Spinal cord (tissue), 10 donors: ENCODE results near the gene IL22RA1. TPM values are rescaled to one million over a fixed set of nuclear protein-coding genes. Genes with fewer than 3 reads are reported as not detected.

Experiments used
- DNase-seq, 6 donors: peaks; one replicate each; pipeline versions ENCODE4 v3.0.0 to v3.0.0-alpha.2; 2013 to 2015; ENCODE audit warnings: low spot score in 6 of 6, low read depth in 4 of 6
- H3K27ac ChIP-seq: one replicate; pipeline ENCODE4 v1.5.1; 2013; ENCODE audit warnings: low read depth, low read length, control low read depth
- H3K27me3 ChIP-seq: one replicate; pipeline ENCODE4 v1.6.1; 2013; ENCODE audit warnings: low read length; ENCODE audit not compliant: control insufficient read depth, insufficient read depth
- H3K36me3 ChIP-seq: one replicate; pipeline ENCODE4 v1.6.1; 2013; ENCODE audit warnings: low read length; ENCODE audit not compliant: control insufficient read depth, insufficient read depth
- H3K4me1 ChIP-seq: one replicate; pipeline ENCODE4 v1.6.1; 2013; ENCODE audit warnings: low read length; ENCODE audit not compliant: control insufficient read depth, insufficient read depth
- H3K4me3 ChIP-seq: one replicate; pipeline ENCODE4 v1.5.1; 2013; ENCODE audit warnings: low read depth, low read length, control low read depth
- H3K9me3 ChIP-seq: one replicate; pipeline ENCODE4 v1.6.1; 2013; ENCODE audit warnings: low read length; ENCODE audit not compliant: control insufficient read depth, insufficient read depth
- WGBS: methylation state at CpG from one replicate; pipeline ENCODE4 v1.1.5; 2013; ENCODE audit warnings: missing lambda C conversion rate; ENCODE audit not compliant: insufficient coverage; 5-methylcytosine and 5-hydroxymethylcytosine counted together
- polyA plus RNA-seq, 2 donors: library from polyadenylated mRNA; unstranded; fragments of 120-200 nt; gene quantifications; one replicate each; pipeline ENCODE4 v1.2.1, GENCODE V29; 2013; ENCODE audit not compliant: insufficient read length in 2 of 2
- total RNA-seq, 2 donors: library from RNA; depleted of rRNA in 1 of 2; stranded (reverse); fragments of 120-200 nt in 1 of 2; fragments of >200 nt in 1 of 2; gene quantifications; one replicate each; pipeline versions ENCODE4 v1.2.3 to v1.2.4, GENCODE V29; 2013 to 2014
- donor health status: healthy.

Gene IL22RA1
- total and polyA plus RNA-seq, 4 donors: 0.06 to 0.10 TPM; not detected in 2

DNA sequence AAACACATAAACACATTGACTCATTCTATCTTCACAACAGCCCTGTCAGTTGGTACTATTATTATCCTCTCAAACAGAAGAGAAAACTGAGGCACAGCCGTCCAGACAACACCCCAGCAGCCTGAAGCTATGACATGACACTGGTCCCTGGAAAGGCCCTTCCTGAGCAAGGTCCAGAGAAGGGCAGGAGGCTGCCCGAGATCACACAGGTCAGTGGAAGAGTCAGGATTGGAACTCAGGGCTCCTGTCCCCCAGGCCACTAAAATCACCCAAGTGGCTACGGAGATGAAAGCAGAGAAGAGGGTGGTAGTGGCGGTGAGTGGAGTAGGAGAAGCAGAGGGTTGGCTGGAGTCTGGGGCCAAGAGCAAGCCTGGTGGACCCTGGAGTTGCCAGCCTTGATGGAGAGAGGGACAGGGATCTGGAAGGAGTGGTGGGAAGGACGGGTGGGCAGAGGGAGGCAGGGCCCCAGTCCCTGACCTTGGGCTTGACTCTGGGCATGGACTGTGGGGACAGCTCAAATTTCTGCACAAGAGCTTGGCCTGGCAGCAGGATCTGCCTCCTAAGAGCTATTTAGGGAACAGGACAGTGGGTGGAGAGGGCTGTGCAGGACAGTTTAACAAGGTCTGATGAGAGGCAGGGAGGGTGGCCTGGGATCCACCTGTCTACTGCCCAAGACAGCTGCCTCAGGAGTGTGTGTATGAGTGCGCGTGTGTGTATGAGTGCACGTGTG is 46.8 kb downstream of the IL22RA1 start:
- no peaks in the 10 kb centered on the region for H3K36me3 ChIP-seq
- no peak for DNase-seq
- H3K4me1 ChIP-seq: no peaks in the 10 kb centered on the region
- no peaks in the 10 kb centered on the region for H3K27me3 ChIP-seq
- no peak overlapping the region for H3K4me3 ChIP-seq
- no peak overlapping the region for H3K27ac ChIP-seq
- no peaks in the 10 kb centered on the region for H3K9me3 ChIP-seq
- WGBS: 84% methylated on average over 8 of the region's 8 CpGs

DNA sequence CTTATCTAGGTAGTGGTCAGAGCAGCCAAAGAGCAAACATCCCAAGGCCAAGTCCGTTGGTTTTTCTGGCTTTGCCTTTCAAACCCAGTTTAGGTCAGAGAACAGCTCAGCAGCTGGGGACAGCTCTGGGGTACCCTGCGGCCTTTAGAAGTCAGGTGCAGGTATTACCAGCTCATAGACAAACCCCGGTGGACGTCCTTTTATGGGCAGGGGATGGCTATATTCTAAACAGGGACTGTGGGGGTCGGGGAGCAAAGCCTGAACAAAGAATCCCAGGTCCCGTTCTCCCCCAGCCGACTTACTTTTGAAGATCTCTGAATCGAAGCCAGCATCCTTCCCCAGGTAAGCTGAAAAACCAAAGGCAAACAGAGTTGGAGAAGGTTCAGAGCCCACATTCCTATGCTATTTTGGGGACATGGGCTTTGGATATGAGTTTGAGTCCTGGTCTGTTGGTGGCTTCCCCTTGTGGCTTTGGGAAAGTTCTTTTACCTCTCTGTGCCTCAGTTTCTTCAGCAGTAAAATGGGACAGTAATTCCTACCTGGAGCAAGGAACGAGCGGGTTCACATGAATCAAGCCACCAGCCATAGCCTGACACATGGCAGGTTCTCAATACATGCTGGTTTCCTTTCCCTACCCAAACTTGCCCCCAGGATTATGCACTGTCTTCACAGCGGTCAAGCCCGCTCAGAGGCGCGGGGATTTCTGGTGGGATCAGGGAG is 47.6 kb downstream of the IL22RA1 start:
- H3K4me1 ChIP-seq: no peaks in the 10 kb centered on the region
- 74% methylated on average over 8 of the region's 14 CpGs for WGBS

DNA sequence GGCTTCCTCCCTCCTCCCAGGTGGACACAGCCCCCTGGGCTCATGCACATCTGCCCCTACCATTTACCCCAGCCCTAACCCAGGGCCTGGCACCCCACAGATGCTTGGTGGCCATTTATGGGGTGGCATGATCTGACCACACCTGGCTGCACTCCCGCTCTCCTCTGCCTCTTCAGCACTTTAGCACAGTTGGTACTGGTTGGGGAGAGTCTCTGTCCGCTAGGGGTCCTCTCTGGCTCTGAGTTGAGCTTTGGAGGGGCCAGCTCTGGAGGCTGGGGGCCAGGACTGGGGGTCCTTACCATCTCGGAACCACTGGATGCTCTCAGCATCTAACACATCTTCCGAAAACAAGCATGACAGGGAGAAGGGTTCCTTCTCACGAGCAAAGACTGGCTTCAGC is 48.4 kb downstream of the IL22RA1 start:
- H3K4me1 ChIP-seq: no peaks in the 10 kb centered on the region
- no peak overlapping the region for H3K27ac ChIP-seq

More for the DNA sequence above, 47.6 kb downstream of the IL22RA1 start:
- Histone ChIP-seq H3K9me3 (no peaks in the 10 kb centered on the region), H3K27me3 (no peaks in the 10 kb centered on the region), H3K27ac (no peak overlapping the region), H3K36me3 (no peaks in the 10 kb centered on the region), H3K4me3 (no peak overlapping the region)
- DNase-seq: no peak

DNA sequence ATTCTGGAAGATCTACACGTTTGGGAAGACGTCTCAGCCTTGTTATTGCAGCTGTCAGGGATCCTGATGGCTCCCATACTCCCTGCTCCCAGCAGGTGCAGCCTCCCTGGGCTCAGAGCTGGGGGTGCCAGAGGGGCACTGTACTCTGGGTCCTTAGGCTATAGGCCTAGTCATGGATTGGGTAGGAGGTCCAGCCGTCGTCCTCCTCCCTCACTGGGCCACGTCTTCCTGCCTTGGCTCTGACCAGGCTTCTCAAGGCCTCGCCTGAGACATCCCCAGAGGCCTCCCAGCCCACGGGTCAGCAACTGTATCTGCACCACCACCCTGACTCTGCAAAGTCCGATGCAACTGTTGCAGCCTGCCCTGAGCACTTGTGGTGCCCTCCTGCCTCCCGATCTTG is 49.2 kb downstream of the IL22RA1 start:
- 65% methylated on average over 8 of the region's 9 CpGs for whole genome bisulfite sequencing
- Histone ChIP-seq H3K9me3 (no peaks in the 10 kb centered on the region), H3K4me3 (no peak overlapping the region), H3K36me3 (no peaks in the 10 kb centered on the region), H3K27me3 (no peaks in the 10 kb centered on the region), H3K27ac (no peak overlapping the region), H3K4me1 (no peaks in the 10 kb centered on the region)
- no peak for DNase-seq

More for the DNA sequence above, 48.4 kb downstream of the IL22RA1 start:
- H3K27me3 ChIP-seq: no peaks in the 10 kb centered on the region
- no peaks in the 10 kb centered on the region for H3K36me3 ChIP-seq
- no peaks in the 10 kb centered on the region for H3K9me3 ChIP-seq
- WGBS: 75% methylated on average over 3 of the region's 5 CpGs
- no peak for DNase-seq
- no peak overlapping the region for H3K4me3 ChIP-seq

DNA sequence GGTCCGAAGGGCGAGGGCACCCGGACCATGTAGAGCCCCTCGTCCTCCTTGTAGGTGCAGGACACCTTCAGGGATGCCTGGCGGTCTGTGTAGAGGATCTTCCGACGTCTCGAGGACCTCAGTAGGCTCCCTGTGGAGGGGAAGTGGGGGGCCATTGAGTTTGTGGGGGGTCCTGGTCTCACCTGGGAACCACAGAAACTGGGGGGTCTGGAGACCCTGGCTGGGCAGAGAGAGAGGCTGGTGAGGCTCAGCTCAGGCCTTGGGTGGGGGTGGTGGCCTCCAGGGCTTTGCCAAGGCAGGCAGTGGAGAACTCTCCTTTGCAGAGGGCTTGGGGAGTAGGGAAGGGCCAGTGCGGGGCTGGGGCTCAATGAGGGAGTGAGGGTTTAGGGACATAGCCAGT is 50.0 kb downstream of the IL22RA1 start:
- Histone ChIP-seq H3K36me3 (no peaks in the 10 kb centered on the region), H3K27me3 (no peaks in the 10 kb centered on the region), H3K4me3 (no peak overlapping the region), H3K4me1 (no peaks in the 10 kb centered on the region), H3K9me3 (no peaks in the 10 kb centered on the region), H3K27ac (no peak overlapping the region)
- WGBS: 95% methylated on average over 9 of the region's 9 CpGs
- no peak for DNase-seq

DNA sequence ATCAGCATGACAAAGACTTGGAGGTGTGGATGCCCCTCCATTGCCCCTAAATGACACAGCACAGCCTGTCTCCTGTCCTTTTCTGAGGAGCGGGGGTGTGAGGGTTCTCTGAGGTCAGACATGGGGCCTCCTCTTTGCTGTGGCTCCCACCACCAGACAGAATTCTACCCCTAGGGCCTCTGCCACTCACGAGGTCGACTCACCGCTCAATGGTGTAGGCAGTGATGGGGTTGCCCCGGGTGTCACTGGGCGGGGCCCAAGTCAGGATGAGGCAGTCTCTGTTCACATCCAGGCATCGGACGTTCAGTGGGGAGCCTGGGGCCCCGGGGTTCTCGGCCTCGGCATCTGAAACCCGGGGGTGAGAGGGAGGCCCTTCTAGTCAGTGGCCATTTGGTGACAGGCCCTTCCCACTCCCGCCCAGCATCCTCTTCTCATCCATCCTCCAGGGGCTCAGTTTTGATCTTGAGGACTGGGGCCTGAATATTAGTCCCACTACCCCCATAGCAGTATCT is 50.9 kb downstream of the IL22RA1 start:
- no peaks in the 10 kb centered on the region for H3K4me1 ChIP-seq
- no peaks in the 10 kb centered on the region for H3K36me3 ChIP-seq
- no peak overlapping the region for H3K27ac ChIP-seq
- H3K4me3 ChIP-seq: no peak overlapping the region
- 76% methylated on average over 8 of the region's 13 CpGs for WGBS
- H3K27me3 ChIP-seq: no peaks in the 10 kb centered on the region
- no peak for DNase-seq
- no peaks in the 10 kb centered on the region for H3K9me3 ChIP-seq

DNA sequence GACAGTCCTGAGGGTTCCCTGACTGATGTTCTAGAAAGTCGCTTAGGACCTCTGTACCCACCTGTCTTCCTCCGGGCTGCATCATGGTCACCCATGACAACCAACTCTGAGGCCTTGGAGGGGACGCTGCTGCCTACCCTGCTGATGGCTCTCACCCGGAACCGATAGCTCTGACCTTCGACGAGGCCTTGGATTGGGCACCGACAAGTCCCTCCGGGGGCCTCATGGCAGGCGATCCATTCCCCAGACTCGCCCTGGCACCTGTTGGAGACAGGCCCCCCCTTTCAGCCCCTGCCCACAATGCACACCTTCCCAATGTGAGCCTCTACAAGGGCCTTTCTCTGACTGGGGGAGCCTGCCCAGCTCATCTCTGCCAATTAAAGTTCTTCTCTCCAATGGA is 52.2 kb downstream of the IL22RA1 start:
- H3K27ac ChIP-seq: no peak overlapping the region
- DNase-seq: no peak
- H3K4me3 ChIP-seq: no peak overlapping the region
- WGBS: 94% methylated on average over 11 of the region's 11 CpGs
- H3K27me3 ChIP-seq: no peaks in the 10 kb centered on the region
- H3K9me3 ChIP-seq: no peaks in the 10 kb centered on the region
- no peaks in the 10 kb centered on the region for H3K36me3 ChIP-seq
- H3K4me1 ChIP-seq: no peaks in the 10 kb centered on the region

DNA sequence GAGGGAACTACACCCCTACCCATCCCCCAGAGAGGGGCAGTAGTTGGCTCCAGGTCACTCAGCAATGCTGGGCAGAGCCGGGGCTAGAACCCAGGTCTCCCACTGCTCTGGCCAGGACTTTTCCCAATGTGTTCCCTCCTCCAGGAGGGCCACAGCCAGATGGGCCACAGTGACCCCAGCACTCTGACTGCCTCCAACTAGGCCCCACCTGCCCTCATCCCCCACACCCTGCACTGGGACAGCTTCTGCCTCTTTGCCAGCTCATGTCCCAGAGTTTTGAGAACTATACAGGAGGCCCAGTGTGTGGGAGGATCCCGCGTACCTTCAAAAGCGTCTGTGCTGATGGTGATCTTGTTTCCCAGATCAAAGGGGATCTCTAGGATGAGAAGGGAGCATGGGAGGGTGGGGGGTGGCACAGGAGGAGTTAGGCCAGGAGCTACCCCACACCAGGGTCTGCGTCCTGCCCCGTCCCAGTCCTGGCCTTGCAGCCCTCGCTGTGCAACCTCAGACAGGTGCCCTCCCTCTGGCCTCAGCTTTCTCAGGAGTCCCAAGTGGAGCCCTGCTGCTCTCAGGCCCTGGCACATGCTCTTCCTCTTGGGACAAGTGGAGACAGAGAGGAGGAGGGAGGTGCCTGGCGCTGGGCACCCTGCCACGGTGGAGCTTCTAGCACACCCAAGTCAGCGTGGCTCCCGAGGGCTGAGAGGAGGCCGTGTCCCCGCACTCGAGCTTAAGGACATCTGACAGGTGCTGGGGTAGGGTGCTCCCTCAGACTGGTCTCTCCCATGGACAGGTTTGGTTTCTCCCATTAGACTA is 53.0 kb downstream of the IL22RA1 start:
- Histone ChIP-seq H3K27ac (no peak overlapping the region), H3K9me3 (no peaks in the 10 kb centered on the region), H3K27me3 (no peaks in the 10 kb centered on the region), H3K4me3 (no peak overlapping the region), H3K4me1 (no peaks in the 10 kb centered on the region), H3K36me3 (no peaks in the 10 kb centered on the region)
- DNase-seq: no peak
- WGBS: 79% methylated on average over 14 of the region's 14 CpGs

DNA sequence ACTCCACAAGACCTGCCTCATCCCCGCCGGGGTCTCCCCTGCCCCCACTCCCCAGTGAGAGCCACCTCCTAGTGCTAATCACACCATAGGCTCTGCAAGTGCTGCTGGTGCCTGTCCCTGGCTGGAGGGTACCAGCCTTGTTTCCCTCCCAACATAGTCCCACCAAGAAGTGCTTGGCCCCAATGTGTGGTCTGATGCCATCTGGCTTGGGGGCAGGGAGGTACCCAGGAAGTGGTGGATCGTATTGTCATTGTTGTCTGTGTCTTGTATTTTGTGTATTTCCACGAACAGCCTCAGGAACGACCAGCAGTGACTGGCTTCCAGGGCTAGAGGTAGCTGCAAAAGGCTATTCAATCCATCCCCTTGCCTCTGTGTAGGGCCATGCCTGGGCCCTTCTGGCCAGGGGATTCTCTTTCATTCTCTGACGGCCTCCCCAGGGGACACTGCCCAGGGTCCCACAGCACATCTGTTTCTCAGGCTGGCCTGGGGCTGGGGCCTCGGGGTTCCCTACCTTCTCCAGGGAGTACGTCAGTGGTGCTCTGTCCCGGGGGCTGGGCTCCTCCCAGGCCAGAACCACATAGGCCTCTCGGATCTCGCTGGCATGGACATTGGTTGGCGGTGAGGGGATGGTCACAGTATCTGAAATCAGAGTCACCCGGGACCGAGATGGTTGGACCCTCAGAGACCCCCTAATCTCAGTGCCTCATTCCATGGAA is 53.8 kb downstream of the IL22RA1 start:
- DNase-seq: no peak
- Histone ChIP-seq H3K4me1 (no peaks in the 10 kb centered on the region), H3K27ac (no peak overlapping the region), H3K27me3 (no peaks in the 10 kb centered on the region), H3K36me3 (no peaks in the 10 kb centered on the region), H3K9me3 (no peaks in the 10 kb centered on the region), H3K4me3 (no peak overlapping the region)
- 87% methylated on average over 9 of the region's 14 CpGs for WGBS
